GM12878 (cell line): ENCODE data around the gene HPSE. TPM values are rescaled to one million over a fixed set of nuclear protein-coding genes. Genes with fewer than 3 reads are reported as not detected.

ENCODE experiments used
- ATAC-seq: fragments of 200-7000 bp; cut with Tn5 transposase; 3 replicates; pipeline ENCODE4 v1.9.1; 2020; ENCODE audit warnings: mild to moderate bottlenecking, moderate library complexity
- BruUV-seq: library from RNA; stranded (reverse); fragments of 400-500 nt; replicated peaks from 2 replicates; lab custom pipeline; 2021; lab: Mats Ljungman, UMichigan
- CTCF ChIA-PET: fragments of 300-600 bp; sonication (Branson Sonifier 250); formaldehyde crosslinking; extraction: SDS; loops from one replicate; lab custom pipeline; 2021; ENCODE audit warnings: inconsistent platforms; lab: Yijun Ruan, JAX
- POLR2A ChIA-PET: fragments of 350-600 bp; formaldehyde crosslinking; extraction: SDS; loops from one replicate; lab custom pipeline; 2021; ENCODE audit warnings: inconsistent platforms; lab: Charles Lee
- RAD21 ChIA-PET: fragments of 300-600 bp; sonication (Branson Sonifier 250); formaldehyde crosslinking; loops from one replicate; lab custom pipeline; 2023; ENCODE audit warnings: antibody characterized with exemption; ENCODE audit not compliant: unreplicated experiment; lab: Charles Lee
- SMC1A ChIA-PET: fragments of 300-600 bp; sonication (Branson Sonifier 250); formaldehyde crosslinking; loops from one replicate; lab custom pipeline; 2023; ENCODE audit not compliant: unreplicated experiment, uncharacterized antibody; lab: Charles Lee
- DNase-seq: peaks from one replicate; pipeline ENCODE4 v3.0.0-alpha.2; 2011; ENCODE audit warnings: low read depth, low spot score
- FAIRE-seq: peaks from 3 replicates; lab custom pipeline; 2011; peaks lifted over from hg19 to GRCh38; lab: Jason Lieb, UNC
- H2AFZ ChIP-seq: 2 replicates; pipeline ENCODE4 v1.6.0; 2011; ENCODE audit warnings: low read depth, low read length, control low read depth; ENCODE audit not compliant: control insufficient read depth
- H3K27ac ChIP-seq: 2 replicates; pipeline ENCODE4 v1.5.1; 2011; ENCODE audit warnings: control low read depth; ENCODE audit not compliant: control insufficient read depth, insufficient read depth
- H3K27me3 ChIP-seq, 2 experiments: replicated peaks in 1 of 2; 2 replicates each; pipeline versions ENCODE4 v1.6.0 to v1.6.1; 2011; ENCODE audit warnings: low read length in 1 of 2; ENCODE audit not compliant: control insufficient read depth in 2 of 2, insufficient read depth in 2 of 2
- H3K36me3 ChIP-seq, 2 experiments: 2 replicates each; pipeline ENCODE4 v1.5.1; 2011; ENCODE audit warnings: low read length in 1 of 2; ENCODE audit not compliant: control insufficient read depth in 2 of 2, insufficient read depth in 2 of 2
- H3K4me1 ChIP-seq: 2 replicates; pipeline ENCODE4 v1.6.1; 2011; ENCODE audit warnings: mild to moderate bottlenecking, low read length, moderate library complexity, mixed read lengths; ENCODE audit not compliant: control insufficient read depth, insufficient read depth
- H3K4me2 ChIP-seq: 2 replicates; pipeline ENCODE4 v1.6.0; 2011; ENCODE audit warnings: control low read depth; ENCODE audit not compliant: control insufficient read depth, insufficient read depth
- H3K4me3 ChIP-seq: fragments of 200-600 bp; sonication (generic); 2 replicates; pipeline ENCODE4 v1.5.1; 2016
- H3K79me2 ChIP-seq: 2 replicates; pipeline ENCODE4 v1.6.0; 2011; ENCODE audit warnings: low read length; ENCODE audit not compliant: control insufficient read depth, insufficient read depth
- H3K9ac ChIP-seq: 2 replicates; pipeline ENCODE4 v1.8.0; 2011; ENCODE audit warnings: low read length, control low read depth, mixed read lengths; ENCODE audit not compliant: control insufficient read depth, insufficient read depth
- H3K9me3 ChIP-seq: replicated peaks from 3 replicates; pipeline ENCODE4 v1.5.1; 2011; ENCODE audit warnings: mild to moderate bottlenecking, low read length; ENCODE audit not compliant: control insufficient read depth, insufficient read depth
- H4K20me1 ChIP-seq: 2 replicates; pipeline ENCODE4 v1.6.0; 2011; ENCODE audit not compliant: control insufficient read depth, insufficient read depth
- IKZF2 ChIP-seq, 2 experiments: fragments of 450-650 bp; IDR thresholded peaks; 2 replicates each; pipeline ENCODE4 v1.6.1; 2017; ENCODE audit warnings: mild to moderate bottlenecking in 2 of 2, moderate library complexity in 2 of 2
- POU2F2 ChIP-seq: IDR thresholded peaks from 3 replicates; pipeline ENCODE4 v1.6.1; 2011; ENCODE audit warnings: low read depth, mild to moderate bottlenecking, low read length, borderline replicate concordance
- ZNF217 ChIP-seq: fragments of 450-650 bp; IDR thresholded peaks from 2 replicates; pipeline ENCODE4 v1.6.1; 2017; ENCODE audit warnings: antibody characterized with exemption, mild to moderate bottlenecking
- WGBS: methylation state at CpG from one replicate; pipeline ENCODE4 v1.1.6; 2016; ENCODE audit warnings: low lambda C conversion rate; ENCODE audit not compliant: insufficient replicate concordance, insufficient coverage; ENCODE audit errors: missing lambda C conversion rate; 5-methylcytosine and 5-hydroxymethylcytosine counted together
- in situ Hi-C: fragments of 300-500 bp; cut with MboI; formaldehyde crosslinking; loops from 9 replicates; pipeline ENCODE4 v1.14.3; 2018; ENCODE audit warnings: mixed read lengths
- intact Hi-C: fragments of 100-400 bp; cut with micrococcal nuclease; formaldehyde crosslinking; loops from one replicate; pipeline ENCODE4 v1.14.2; 2022; ENCODE audit not compliant: unreplicated experiment
- polyA plus RNA-seq, 11 experiments: library from polyadenylated mRNA; depleted of rRNA in 4 of 11; unstranded in 6 of 11; stranded (reverse) in 5 of 11; fragments of >200 nt; fragmentation: Nextera tagmentation in 4 of 11; fragmentation: Illumina TruSeq in 1 of 11; extraction: Ambion mirVana in 4 of 11; extraction: Trizol in 1 of 11; gene quantifications; 1 replicate in 1 of 11; 2 replicates in 10 of 11; pipeline versions ENCODE4 v1.2.1 to v1.2.3, GENCODE V29; 2011 to 2016; ENCODE audit warnings: inconsistent platforms in 2 of 11, missing spikeins in 2 of 11, low read depth in 1 of 11
- small RNA-seq: library from RNA; depleted of rRNA; stranded (forward); fragments of <200 nt; gene quantifications from one replicate; pipeline ENCODE3, GENCODE V24; 2014
- total RNA-seq, 4 experiments: library from RNA; depleted of rRNA in 3 of 4; stranded (reverse); fragments of >200 nt in 3 of 4; fragmentation: Illumina TruSeq in 1 of 4; extraction: Trizol in 1 of 4; gene quantifications; 2 replicates each; pipeline versions ENCODE4 v1.2.1 to v1.2.3, GENCODE V29; 2013 to 2021

HPSE gene
- total and polyA plus RNA-seq, 10 of the 15 experiments (the other 5 are each of a cell fraction or from before 2014, with no cell fraction given): 0.16 to 0.89 (median 0.58) TPM

- ChIA-PET POLR2A (no interaction called here), RAD21 (no interaction called here), CTCF (interaction anchor here (0.7 kb wide), 1 partner anchor 137 kb away, joined by 4 read pairs; no protein-coding TSS in a partner anchor), SMC1A (interaction anchor here (1.4 kb wide), 1 partner anchor 33 kb away, joined by 4 read pairs; no protein-coding TSS in a partner anchor)
- H3K36me3 ChIP-seq: peaks cover 0 to 1% of the 10 kb centered on the region in 2 experiments; a peak in 2 of 4 replicates
- DNase-seq: no peak
- intact Hi-C loops: no loop called here
- FAIRE-seq: no peak
- H3K79me2 ChIP-seq: no peaks in the 10 kb centered on the region
- no peak overlapping the region for H3K9ac ChIP-seq
- no peaks in the 10 kb centered on the region for H3K27me3 ChIP-seq
- H3K9me3 ChIP-seq: no peaks in the 10 kb centered on the region; the same call in 2 of the 3 replicates
- 95% methylated on average over 12 of the region's 12 CpGs for WGBS
- H2AFZ ChIP-seq: no peak overlapping the region
- no peak overlapping the region for H3K4me2 ChIP-seq
- BruUV-seq: no TSS peak
- H4K20me1 ChIP-seq: no peaks in the 10 kb centered on the region
- no peaks in the 10 kb centered on the region for H3K4me1 ChIP-seq
- no peak overlapping the region for H3K4me3 ChIP-seq
- peak; percentile 14; the same call in 2 of the 3 replicates for ATAC-seq
- TF ChIP-seq ZNF217 (no peak), POU2F2 (no peak), IKZF2 (IDR thresholded peaks at IDR 0.05) (no peak)
- no peak overlapping the region for H3K27ac ChIP-seq
- in situ Hi-C loops: no loop called here
These were observed 87.0 kb downstream of the HPSE start for GRCh38 chr4:83247415-83248357.

Small RNA genes within 50 kb of the gene (small RNA-seq; reads per million reads assigned to genes)
- gene AC114781.5: not detected

Other genes starting within 250 kb of the HPSE start
- 214 and 265 TPM in 2 replicates for gene PLAC8, start 220.1 kb downstream of the HPSE start, total RNA-seq (2014; rRNA removed)
- gene PLAC8, start 220.1 kb downstream of the HPSE start, total RNA-seq (2014; rRNA removed; fragmentation: Illumina TruSeq; extraction: Trizol): 316 and 317 TPM in 2 replicates
- gene PLAC8, start 220.1 kb downstream of the HPSE start, total RNA-seq (2021): 238 and 239 TPM in 2 replicates
- gene PLAC8, start 220.1 kb downstream of the HPSE start, polyA plus RNA-seq (2011; rRNA removed): 841 and 1,037 TPM in 2 replicates
- gene PLAC8, start 220.1 kb downstream of the HPSE start, polyA plus RNA-seq (2014; fragmentation: Illumina TruSeq; extraction: Trizol): 311 and 417 TPM in 2 replicates
- gene PLAC8, start 220.1 kb downstream of the HPSE start, polyA plus RNA-seq (2014; fragmentation: Nextera tagmentation; extraction: Ambion mirVana): 100 to 1,000 TPM; 405 to 441 TPM
- gene PLAC8, start 220.1 kb downstream of the HPSE start, polyA plus RNA-seq (2014; rRNA removed): 239 and 276 TPM in 2 replicates
- 100 to 1,000 TPM; 379 to 404 TPM for gene PLAC8, start 220.1 kb downstream of the HPSE start, polyA plus RNA-seq (2016; fragmentation: Nextera tagmentation; extraction: Ambion mirVana)
- gene COQ2, start 50.0 kb downstream of the HPSE start, total RNA-seq (2014; rRNA removed): 15.5 and 16.9 TPM in 2 replicates
- gene COQ2, start 50.0 kb downstream of the HPSE start, total RNA-seq (2014; rRNA removed; fragmentation: Illumina TruSeq; extraction: Trizol): 19.0 and 20.5 TPM in 2 replicates
- gene COQ2, start 50.0 kb downstream of the HPSE start, total RNA-seq (2021): 15.8 and 17.7 TPM in 2 replicates
- gene COQ2, start 50.0 kb downstream of the HPSE start, polyA plus RNA-seq (2011; rRNA removed): 33.6 and 38.4 TPM in 2 replicates
- gene COQ2, start 50.0 kb downstream of the HPSE start, polyA plus RNA-seq (2014; fragmentation: Illumina TruSeq; extraction: Trizol): 22.0 and 26.9 TPM in 2 replicates
- 10 to 100 TPM in 1 of 2 experiments, 1 to 10 TPM in 1; 5.0 to 11.2 TPM for gene COQ2, start 50.0 kb downstream of the HPSE start, polyA plus RNA-seq (2014; fragmentation: Nextera tagmentation; extraction: Ambion mirVana)
- 17.1 and 17.5 TPM in 2 replicates for gene COQ2, start 50.0 kb downstream of the HPSE start, polyA plus RNA-seq (2014; rRNA removed)
- 10 to 100 TPM; 43.1 to 46.7 TPM for gene COQ2, start 50.0 kb downstream of the HPSE start, polyA plus RNA-seq (2016; fragmentation: Nextera tagmentation; extraction: Ambion mirVana)
- gene HELQ, start 121.0 kb upstream of the HPSE start, total RNA-seq (2014; rRNA removed): 11.0 and 11.1 TPM in 2 replicates
- 11.1 and 13.3 TPM in 2 replicates for gene HELQ, start 121.0 kb upstream of the HPSE start, total RNA-seq (2014; rRNA removed; fragmentation: Illumina TruSeq; extraction: Trizol)
- gene HELQ, start 121.0 kb upstream of the HPSE start, total RNA-seq (2021): 12.1 and 13.5 TPM in 2 replicates
- 13.3 and 15.0 TPM in 2 replicates for gene HELQ, start 121.0 kb upstream of the HPSE start, polyA plus RNA-seq (2011; rRNA removed)
- 9.6 and 11.6 TPM in 2 replicates for gene HELQ, start 121.0 kb upstream of the HPSE start, polyA plus RNA-seq (2014; fragmentation: Illumina TruSeq; extraction: Trizol)
- gene HELQ, start 121.0 kb upstream of the HPSE start, polyA plus RNA-seq (2014; fragmentation: Nextera tagmentation; extraction: Ambion mirVana): 1 to 10 TPM; 4.5 to 4.6 TPM
- gene HELQ, start 121.0 kb upstream of the HPSE start, polyA plus RNA-seq (2014; rRNA removed): 8.3 and 10.4 TPM in 2 replicates
- 10 to 100 TPM in 1 of 2 experiments, 1 to 10 TPM in 1; 9.9 to 10.8 TPM for gene HELQ, start 121.0 kb upstream of the HPSE start, polyA plus RNA-seq (2016; fragmentation: Nextera tagmentation; extraction: Ambion mirVana)
- 38.0 and 57.5 TPM in 2 replicates for gene MRPS18C, start 121.2 kb upstream of the HPSE start, total RNA-seq (2014; rRNA removed)
- 61.4 and 73.7 TPM in 2 replicates for gene MRPS18C, start 121.2 kb upstream of the HPSE start, total RNA-seq (2014; rRNA removed; fragmentation: Illumina TruSeq; extraction: Trizol)
- gene MRPS18C, start 121.2 kb upstream of the HPSE start, total RNA-seq (2021): 74.7 and 75.1 TPM in 2 replicates
- 72.4 and 114 TPM in 2 replicates for gene MRPS18C, start 121.2 kb upstream of the HPSE start, polyA plus RNA-seq (2011; rRNA removed)
- gene MRPS18C, start 121.2 kb upstream of the HPSE start, polyA plus RNA-seq (2014; fragmentation: Illumina TruSeq; extraction: Trizol): 82.5 and 135 TPM in 2 replicates
- gene MRPS18C, start 121.2 kb upstream of the HPSE start, polyA plus RNA-seq (2014; fragmentation: Nextera tagmentation; extraction: Ambion mirVana): 100 to 1,000 TPM; 277 to 283 TPM
- gene MRPS18C, start 121.2 kb upstream of the HPSE start, polyA plus RNA-seq (2014; rRNA removed): 41.3 and 43.9 TPM in 2 replicates
- gene MRPS18C, start 121.2 kb upstream of the HPSE start, polyA plus RNA-seq (2016; fragmentation: Nextera tagmentation; extraction: Ambion mirVana): 100 to 1,000 TPM; 252 to 271 TPM
- 8.2 and 10.7 TPM in 2 replicates for gene ABRAXAS1, start 150.3 kb upstream of the HPSE start, total RNA-seq (2014; rRNA removed)
- gene ABRAXAS1, start 150.3 kb upstream of the HPSE start, total RNA-seq (2014; rRNA removed; fragmentation: Illumina TruSeq; extraction: Trizol): 5.3 and 5.8 TPM in 2 replicates
- gene ABRAXAS1, start 150.3 kb upstream of the HPSE start, total RNA-seq (2021): 8.2 and 8.5 TPM in 2 replicates
- gene ABRAXAS1, start 150.3 kb upstream of the HPSE start, polyA plus RNA-seq (2011; rRNA removed): 8.6 and 14.5 TPM in 2 replicates
- 9.7 and 11.7 TPM in 2 replicates for gene ABRAXAS1, start 150.3 kb upstream of the HPSE start, polyA plus RNA-seq (2014; fragmentation: Illumina TruSeq; extraction: Trizol)
- gene ABRAXAS1, start 150.3 kb upstream of the HPSE start, polyA plus RNA-seq (2014; fragmentation: Nextera tagmentation; extraction: Ambion mirVana): 1 to 10 TPM; 2.2 to 3.2 TPM
- 5.6 and 5.9 TPM in 2 replicates for gene ABRAXAS1, start 150.3 kb upstream of the HPSE start, polyA plus RNA-seq (2014; rRNA removed)
- 1 to 10 TPM; 2.5 to 3.1 TPM for gene ABRAXAS1, start 150.3 kb upstream of the HPSE start, polyA plus RNA-seq (2016; fragmentation: Nextera tagmentation; extraction: Ambion mirVana)
- gene GPAT3, start 201.3 kb upstream of the HPSE start, total RNA-seq (2014; rRNA removed): 0.65 and 0.79 TPM in 2 replicates
- 0.54 and 0.60 TPM in 2 replicates for gene GPAT3, start 201.3 kb upstream of the HPSE start, total RNA-seq (2014; rRNA removed; fragmentation: Illumina TruSeq; extraction: Trizol)
- gene GPAT3, start 201.3 kb upstream of the HPSE start, total RNA-seq (2021): 0.90 and 1.1 TPM in 2 replicates
- gene GPAT3, start 201.3 kb upstream of the HPSE start, polyA plus RNA-seq (2011; rRNA removed): 0.39 and 0.53 TPM in 2 replicates
- 0.51 and 0.59 TPM in 2 replicates for gene GPAT3, start 201.3 kb upstream of the HPSE start, polyA plus RNA-seq (2014; fragmentation: Illumina TruSeq; extraction: Trizol)
- under 1 TPM; 0.26 to 0.47 TPM for gene GPAT3, start 201.3 kb upstream of the HPSE start, polyA plus RNA-seq (2014; fragmentation: Nextera tagmentation; extraction: Ambion mirVana)
- 0.51 and 1.4 TPM in 2 replicates for gene GPAT3, start 201.3 kb upstream of the HPSE start, polyA plus RNA-seq (2014; rRNA removed)
- gene GPAT3, start 201.3 kb upstream of the HPSE start, polyA plus RNA-seq (2016; fragmentation: Nextera tagmentation; extraction: Ambion mirVana): under 1 TPM; 0.43 to 0.67 TPM